Measurements from ENCODE around the gene BRICD5.

The BRICD5 gene

GRCh38 chr16:2246301-2246885, 35.7 kb upstream of the BRICD5 start:
- CTCF ChIA-PET: interaction anchor here (0.6 kb wide), 1 partner anchor 25 kb away, joined by 3 read pairs; no protein-coding TSS in a partner anchor
- Histone ChIP-seq H3K4me3 (ENCODE audit: low read depth, low read length) (no peak overlapping the region), H3K36me3 (ENCODE audit: control insufficient read depth in 2 of 2, insufficient read depth in 1 of 2, low read length in 2 of 2) (peaks cover 19 to 58% of the 10 kb centered on the region in 2 experiments; a peak in 2 of 3 replicates), H3K9me3 (ENCODE audit: control insufficient read depth, insufficient read depth, low read depth, low read length) (no peaks in the 10 kb centered on the region), H3K4me1 (ENCODE audit: control insufficient read depth, insufficient read depth, low read length) (no peaks in the 10 kb centered on the region), H3K27ac (ENCODE audit: extremely low read depth, low read depth, low read length) (no peak overlapping the region)
- TF ChIP-seq ZNF664 (tag by site-specific recombination; IDR thresholded peaks at IDR 0.05) (no peak), GLIS1 (tag by site-specific recombination; IDR thresholded peaks at IDR 0.05) (0 out of 2 replicates have a peak, but pooled peaks have one; percentile 13), ZNF48 (tag by site-specific recombination; IDR thresholded peaks at IDR 0.05) (no peak), SP2 (tag by site-specific recombination; IDR thresholded peaks at IDR 0.05) (0 out of 2 replicates have a peak, but pooled peaks have one; percentile 5)
- POLR2A ChIA-PET: interaction anchor here (1.0 to 1.9 kb wide), 3 partner anchors 8 to 91 kb away, joined by 3 to 7 read pairs (median 4); partner anchors contain the start of gene TRAF7

GRCh38 chr16:2244926-2245795, 34.5 kb upstream of the BRICD5 start:
- Histone ChIP-seq H3K9me3 (ENCODE audit: control insufficient read depth, insufficient read depth, low read depth, low read length) (no peaks in the 10 kb centered on the region), H3K27ac (ENCODE audit: extremely low read depth, low read depth, low read length) (no peak overlapping the region), H3K4me1 (ENCODE audit: control insufficient read depth, insufficient read depth, low read length) (no peaks in the 10 kb centered on the region), H3K4me3 (ENCODE audit: low read depth, low read length) (no peak overlapping the region), H3K36me3 (ENCODE audit: control insufficient read depth in 2 of 2, insufficient read depth in 1 of 2, low read length in 2 of 2) (peaks cover 22 to 58% of the 10 kb centered on the region in 2 experiments; a peak in 2 of 3 replicates)
- CTCF ChIA-PET: no interaction called here
- POLR2A ChIA-PET: interaction anchor here (1.1 kb wide), 1 partner anchor 19 kb away, joined by 3 read pairs; no protein-coding TSS in a partner anchor
- TF ChIP-seq KLF1 (tag by site-specific recombination; IDR thresholded peaks at IDR 0.05): 0 out of 2 replicates have a peak, but pooled peaks have one; percentile 22
- no peak for TF ChIP-seq GLIS1 (tag by site-specific recombination; IDR thresholded peaks at IDR 0.05)
- peak; percentile 95 for TF ChIP-seq ZNF121 (tag by site-specific recombination; IDR thresholded peaks at IDR 0.05)

DNA sequence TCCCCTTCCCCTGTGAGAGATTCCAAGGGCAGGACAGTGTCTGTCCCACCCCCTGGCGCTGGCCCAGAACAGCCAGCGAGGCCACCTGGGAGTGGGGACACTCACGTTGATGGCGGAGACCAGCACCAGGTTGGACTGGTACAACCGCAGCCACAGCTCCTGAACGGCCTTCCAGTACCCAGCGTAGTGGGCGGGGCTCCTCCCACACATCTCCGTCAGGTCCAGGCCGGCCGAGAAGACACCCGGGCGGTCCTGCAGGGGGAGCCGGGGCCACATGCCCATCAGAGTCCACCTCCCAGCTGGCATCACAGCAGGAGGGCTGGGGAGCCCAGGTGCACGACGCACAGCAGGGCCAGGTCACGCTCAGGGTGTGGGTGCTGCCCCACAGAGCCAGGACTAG, 33.6 kb upstream of the BRICD5 start:
- H3K4me1 ChIP-seq (ENCODE audit: control insufficient read depth, insufficient read depth, low read length): no peaks in the 10 kb centered on the region
- no peak overlapping the region for H3K4me3 ChIP-seq (ENCODE audit: low read depth, low read length)
- ChIA-PET POLR2A (interaction anchor here (1.1 kb wide), 1 partner anchor 18 kb away, joined by 3 read pairs; no protein-coding TSS in a partner anchor), CTCF (interaction anchor here (0.7 kb wide), 1 partner anchor 915 kb away, joined by 5 read pairs; no protein-coding TSS in a partner anchor)
- no peak overlapping the region for H3K27ac ChIP-seq (ENCODE audit: extremely low read depth, low read depth, low read length)
- peaks cover 19 to 63% of the 10 kb centered on the region in 2 experiments; a peak in 2 of 3 replicates for H3K36me3 ChIP-seq (ENCODE audit: control insufficient read depth in 2 of 2, insufficient read depth in 1 of 2, low read length in 2 of 2)
- no peak for TF ChIP-seq ZNF433 (tag by site-specific recombination; IDR thresholded peaks at IDR 0.05; ENCODE audit: low read depth)
- no peak for TF ChIP-seq ZNF18 (tag by site-specific recombination; IDR thresholded peaks at IDR 0.05)
- no peak for TF ChIP-seq ZNF549 (tag by site-specific recombination; IDR thresholded peaks at IDR 0.05)
- TF ChIP-seq EGR2 (tag by site-specific recombination; IDR thresholded peaks at IDR 0.05; ENCODE audit: low read depth): 0 out of 2 replicates have a peak, but pooled peaks have one; percentile 23
- no peak for TF ChIP-seq TSHZ1 (tag by site-specific recombination; IDR thresholded peaks at IDR 0.05; ENCODE audit: borderline replicate concordance)
- 0 out of 2 replicates have a peak, but pooled peaks have one; percentile 31 for TF ChIP-seq KLF9 (tag by site-specific recombination; IDR thresholded peaks at IDR 0.05; ENCODE audit: low read depth)
- TF ChIP-seq ZNF133 (tag by site-specific recombination; IDR thresholded peaks at IDR 0.05): no peak
- no peak for TF ChIP-seq SETDB1 (IDR thresholded peaks at IDR 0.05; ENCODE audit: insufficient read length, low read length)
- TF ChIP-seq ZNF776 (tag by site-specific recombination; IDR thresholded peaks at IDR 0.05; ENCODE audit: borderline replicate concordance): no peak
- TF ChIP-seq ZIC2 (tag by site-specific recombination; IDR thresholded peaks at IDR 0.05): peak; percentile 74
- TF ChIP-seq ZFHX2 (tag by site-specific recombination; conservative IDR thresholded peaks at IDR 0.05): peak; percentile 55
- no peak for TF ChIP-seq ZNF140 (tag by site-specific recombination; IDR thresholded peaks at IDR 0.05)
- no peaks in the 10 kb centered on the region for H3K9me3 ChIP-seq (ENCODE audit: control insufficient read depth, insufficient read depth, low read depth, low read length)
